Liver (tissue), 3 donors: ENCODE data around the gene JAML.

Experiments used
- RAD21 ChIP-seq, 2 donors: IDR thresholded peaks; 2 replicates each; pipeline ENCODE4 v1.6.1; 2016; ENCODE audit warnings: antibody characterized with exemption in 2 of 2, mild to moderate bottlenecking in 2 of 2
- TAF1 ChIP-seq: conservative IDR thresholded peaks from 2 replicates; pipeline ENCODE4 v1.6.1; 2016; ENCODE audit warnings: antibody characterized with exemption, mild to moderate bottlenecking
- YY1 ChIP-seq: IDR thresholded peaks from 2 replicates; pipeline ENCODE4 v1.6.1; 2016; ENCODE audit warnings: antibody characterized with exemption, mild to moderate bottlenecking
- TF ChIP-seq, protein P1 (sequence below): fragments of 150-350 bp; IDR thresholded peaks from 2 replicates; pipeline ENCODE4 v1.5.1; 2017; ENCODE audit warnings: improper control_type of control experiment, low read depth, low read length; ENCODE audit not compliant: missing input control
- TF ChIP-seq, protein P2 (sequence below): IDR thresholded peaks from 2 replicates; pipeline ENCODE4 v1.6.1; 2016; ENCODE audit warnings: antibody characterized with exemption, mild to moderate bottlenecking
- TF ChIP-seq, protein P3 (sequence below): IDR thresholded peaks from 2 replicates; pipeline ENCODE4 v1.6.1; 2016; ENCODE audit warnings: antibody characterized with exemption
- TF ChIP-seq, protein P4 (sequence below): IDR thresholded peaks from 2 replicates; pipeline ENCODE4 v1.6.1; 2016; ENCODE audit warnings: antibody characterized with exemption
- donor health status: healthy.
- donor health status: healthy.

DNA sequence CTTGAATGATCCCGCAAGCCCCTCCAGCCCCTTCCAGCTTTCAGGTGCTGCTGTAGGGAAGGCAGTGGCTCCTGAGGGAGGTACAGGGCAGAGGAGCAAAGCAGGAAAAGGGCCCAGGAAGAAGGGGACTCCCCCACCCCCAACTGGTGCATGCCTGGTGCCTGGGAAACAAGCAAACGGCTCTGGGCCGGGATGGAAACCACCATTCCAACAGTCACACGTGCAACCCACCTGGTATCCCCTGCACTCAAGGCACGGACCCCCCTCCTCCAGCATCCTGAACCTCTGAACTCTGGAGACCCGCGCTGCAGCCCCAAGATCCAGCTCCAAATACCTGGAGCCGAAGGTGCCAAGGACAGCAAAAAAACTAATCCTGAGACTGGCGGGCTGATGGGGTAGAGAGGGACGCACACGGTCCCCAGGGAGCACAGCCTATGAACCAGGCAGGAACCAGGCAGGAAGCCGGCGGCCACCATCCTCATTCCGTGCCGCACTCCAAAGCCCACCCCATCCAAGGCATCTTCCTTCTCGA, 72.7 kb downstream of the JAML start:
- TF ChIP-seq, protein P1, sequence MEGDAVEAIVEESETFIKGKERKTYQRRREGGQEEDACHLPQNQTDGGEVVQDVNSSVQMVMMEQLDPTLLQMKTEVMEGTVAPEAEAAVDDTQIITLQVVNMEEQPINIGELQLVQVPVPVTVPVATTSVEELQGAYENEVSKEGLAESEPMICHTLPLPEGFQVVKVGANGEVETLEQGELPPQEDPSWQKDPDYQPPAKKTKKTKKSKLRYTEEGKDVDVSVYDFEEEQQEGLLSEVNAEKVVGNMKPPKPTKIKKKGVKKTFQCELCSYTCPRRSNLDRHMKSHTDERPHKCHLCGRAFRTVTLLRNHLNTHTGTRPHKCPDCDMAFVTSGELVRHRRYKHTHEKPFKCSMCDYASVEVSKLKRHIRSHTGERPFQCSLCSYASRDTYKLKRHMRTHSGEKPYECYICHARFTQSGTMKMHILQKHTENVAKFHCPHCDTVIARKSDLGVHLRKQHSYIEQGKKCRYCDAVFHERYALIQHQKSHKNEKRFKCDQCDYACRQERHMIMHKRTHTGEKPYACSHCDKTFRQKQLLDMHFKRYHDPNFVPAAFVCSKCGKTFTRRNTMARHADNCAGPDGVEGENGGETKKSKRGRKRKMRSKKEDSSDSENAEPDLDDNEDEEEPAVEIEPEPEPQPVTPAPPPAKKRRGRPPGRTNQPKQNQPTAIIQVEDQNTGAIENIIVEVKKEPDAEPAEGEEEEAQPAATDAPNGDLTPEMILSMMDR, result no peak
- TF ChIP-seq, protein P2, sequence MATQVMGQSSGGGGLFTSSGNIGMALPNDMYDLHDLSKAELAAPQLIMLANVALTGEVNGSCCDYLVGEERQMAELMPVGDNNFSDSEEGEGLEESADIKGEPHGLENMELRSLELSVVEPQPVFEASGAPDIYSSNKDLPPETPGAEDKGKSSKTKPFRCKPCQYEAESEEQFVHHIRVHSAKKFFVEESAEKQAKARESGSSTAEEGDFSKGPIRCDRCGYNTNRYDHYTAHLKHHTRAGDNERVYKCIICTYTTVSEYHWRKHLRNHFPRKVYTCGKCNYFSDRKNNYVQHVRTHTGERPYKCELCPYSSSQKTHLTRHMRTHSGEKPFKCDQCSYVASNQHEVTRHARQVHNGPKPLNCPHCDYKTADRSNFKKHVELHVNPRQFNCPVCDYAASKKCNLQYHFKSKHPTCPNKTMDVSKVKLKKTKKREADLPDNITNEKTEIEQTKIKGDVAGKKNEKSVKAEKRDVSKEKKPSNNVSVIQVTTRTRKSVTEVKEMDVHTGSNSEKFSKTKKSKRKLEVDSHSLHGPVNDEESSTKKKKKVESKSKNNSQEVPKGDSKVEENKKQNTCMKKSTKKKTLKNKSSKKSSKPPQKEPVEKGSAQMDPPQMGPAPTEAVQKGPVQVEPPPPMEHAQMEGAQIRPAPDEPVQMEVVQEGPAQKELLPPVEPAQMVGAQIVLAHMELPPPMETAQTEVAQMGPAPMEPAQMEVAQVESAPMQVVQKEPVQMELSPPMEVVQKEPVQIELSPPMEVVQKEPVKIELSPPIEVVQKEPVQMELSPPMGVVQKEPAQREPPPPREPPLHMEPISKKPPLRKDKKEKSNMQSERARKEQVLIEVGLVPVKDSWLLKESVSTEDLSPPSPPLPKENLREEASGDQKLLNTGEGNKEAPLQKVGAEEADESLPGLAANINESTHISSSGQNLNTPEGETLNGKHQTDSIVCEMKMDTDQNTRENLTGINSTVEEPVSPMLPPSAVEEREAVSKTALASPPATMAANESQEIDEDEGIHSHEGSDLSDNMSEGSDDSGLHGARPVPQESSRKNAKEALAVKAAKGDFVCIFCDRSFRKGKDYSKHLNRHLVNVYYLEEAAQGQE, result no peak
- TF ChIP-seq TAF1, result no peak
- no peak for TF ChIP-seq RAD21 (IDR thresholded peaks at IDR 0.05)
- TF ChIP-seq, protein P3, sequence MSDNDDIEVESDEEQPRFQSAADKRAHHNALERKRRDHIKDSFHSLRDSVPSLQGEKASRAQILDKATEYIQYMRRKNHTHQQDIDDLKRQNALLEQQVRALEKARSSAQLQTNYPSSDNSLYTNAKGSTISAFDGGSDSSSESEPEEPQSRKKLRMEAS, result no peak
- no peak for TF ChIP-seq YY1
- TF ChIP-seq, protein P4, sequence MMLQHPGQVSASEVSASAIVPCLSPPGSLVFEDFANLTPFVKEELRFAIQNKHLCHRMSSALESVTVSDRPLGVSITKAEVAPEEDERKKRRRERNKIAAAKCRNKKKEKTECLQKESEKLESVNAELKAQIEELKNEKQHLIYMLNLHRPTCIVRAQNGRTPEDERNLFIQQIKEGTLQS, result no peak
